Fibroblast of upper back skin (primary cell): Measurements from ENCODE around the gene ASB1.
A peak's percentile ranks its signal among the peaks of the same experiment; 100 is the strongest.

ENCODE experiments used
- DNase-seq: peaks from one replicate; pipeline ENCODE4 v3.0.0-alpha.2; 2013

ASB1 gene

GRCh38 chr2:238426568-238427434 lies at the start of gene ASB1:
TSS of gene ASB1 (plus strand) at chr2:238426927. CDS start at chr2:238427071, 144 bp downstream.
- DNase-seq = peak; percentile 82

GRCh38 chr2:238378230-238379095 lies 48.3 kb upstream of the ASB1 start:
- DNase-seq = no peak

DNA sequence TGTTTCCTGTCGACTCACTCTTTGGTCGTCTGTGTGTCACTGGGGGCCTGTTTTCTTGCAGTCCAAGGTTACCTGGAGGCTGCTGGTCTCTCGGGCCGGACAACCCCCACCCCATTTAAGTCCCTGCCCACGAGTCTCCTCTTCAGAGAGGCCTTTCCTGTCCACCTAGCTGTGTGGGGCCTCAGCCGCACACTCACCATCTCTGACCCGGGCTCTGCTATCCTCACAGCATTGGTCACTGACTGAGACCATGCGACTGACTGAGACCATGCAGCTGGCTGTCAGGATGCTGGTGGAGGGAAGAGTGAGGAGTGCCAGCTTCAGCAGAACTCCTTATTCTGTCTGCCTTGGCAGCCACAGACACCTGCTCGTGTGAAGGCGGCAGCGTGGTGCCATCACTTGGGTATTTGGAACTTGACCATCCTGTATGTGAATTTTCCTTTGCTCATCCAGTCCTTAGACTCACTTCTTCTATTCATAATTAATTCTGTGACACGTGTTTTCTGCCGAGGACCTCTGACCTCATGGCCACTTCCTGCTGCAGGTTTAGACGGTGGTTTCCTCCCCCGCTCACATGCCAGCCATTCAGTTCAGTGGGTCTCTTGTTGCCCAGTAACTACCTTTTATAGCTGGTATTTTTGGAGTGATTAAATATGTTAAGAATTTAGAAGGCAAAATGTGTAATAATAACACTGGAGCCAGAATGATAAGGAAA lies 47.5 kb upstream of the ASB1 start:
- DNase-seq = peak; percentile 39

DNA sequence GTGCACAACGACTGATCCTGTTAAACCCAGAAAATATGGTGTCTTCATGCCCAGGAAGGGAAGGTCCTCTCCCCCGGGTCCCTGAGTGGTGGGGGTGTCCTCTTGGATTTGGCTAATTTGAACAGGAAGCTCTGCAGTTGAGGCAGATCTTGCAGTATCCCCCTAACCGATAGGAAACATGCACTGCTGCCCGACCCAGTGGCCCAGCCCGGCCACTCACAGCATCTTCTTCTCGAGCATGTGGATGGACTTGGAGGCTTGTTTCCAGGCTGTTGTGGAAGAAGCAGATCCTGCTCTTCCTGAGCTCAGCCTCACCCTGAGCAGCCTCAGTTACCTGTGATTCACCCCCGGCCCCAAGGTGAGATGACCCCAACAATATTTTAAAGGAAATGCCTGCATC lies 46.4 kb upstream of the ASB1 start:
- DNase-seq = no peak

GRCh38 chr2:238380785-238381184 lies 45.9 kb upstream of the ASB1 start:
- no peak for DNase-seq

- no peak for DNase-seq
Measured at GRCh38 chr2:238381341-238382115, 45.2 kb upstream of the ASB1 start.

DNA sequence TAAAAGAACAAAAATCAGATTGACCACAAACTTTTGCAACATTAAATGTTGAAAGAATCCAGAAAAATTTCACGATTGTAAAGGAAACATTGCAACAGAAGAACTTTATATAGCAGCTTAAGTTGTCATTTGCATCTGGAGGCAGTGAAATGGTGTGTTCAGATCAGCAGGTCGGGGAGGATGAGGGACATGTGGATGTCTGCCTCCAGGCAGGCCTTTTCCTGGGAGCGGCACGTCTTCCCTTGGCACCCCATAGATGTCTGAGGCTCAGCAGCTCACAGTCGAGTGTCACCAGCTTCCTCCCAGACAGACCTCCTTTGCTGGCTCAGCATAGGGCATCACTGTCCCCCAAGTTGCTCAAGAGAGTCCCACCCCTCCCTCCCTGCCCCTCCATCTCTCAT lies 44.3 kb upstream of the ASB1 start:
- DNase-seq = no peak

- no peak for DNase-seq
Measured at GRCh38 chr2:238383135-238383534, 43.6 kb upstream of the ASB1 start.

- DNase-seq = no peak
Measured at GRCh38 chr2:238383743-238384380, 42.9 kb upstream of the ASB1 start.

GRCh38 chr2:238387332-238387731 lies 39.4 kb upstream of the ASB1 start:
- no peak for DNase-seq

GRCh38 chr2:238388794-238389193 lies 37.9 kb upstream of the ASB1 start:
- no peak for DNase-seq

- peak; percentile 21 for DNase-seq
Measured at GRCh38 chr2:238389988-238390589, 36.6 kb upstream of the ASB1 start.

GRCh38 chr2:238391042-238391689 lies 35.6 kb upstream of the ASB1 start:
- no peak for DNase-seq

GRCh38 chr2:238396663-238397062 lies 30.1 kb upstream of the ASB1 start:
- no peak for DNase-seq

GRCh38 chr2:238397356-238397755 lies 29.4 kb upstream of the ASB1 start:
- DNase-seq = no peak

- DNase-seq = no peak
Measured at GRCh38 chr2:238398577-238398976, 28.1 kb upstream of the ASB1 start.

DNA sequence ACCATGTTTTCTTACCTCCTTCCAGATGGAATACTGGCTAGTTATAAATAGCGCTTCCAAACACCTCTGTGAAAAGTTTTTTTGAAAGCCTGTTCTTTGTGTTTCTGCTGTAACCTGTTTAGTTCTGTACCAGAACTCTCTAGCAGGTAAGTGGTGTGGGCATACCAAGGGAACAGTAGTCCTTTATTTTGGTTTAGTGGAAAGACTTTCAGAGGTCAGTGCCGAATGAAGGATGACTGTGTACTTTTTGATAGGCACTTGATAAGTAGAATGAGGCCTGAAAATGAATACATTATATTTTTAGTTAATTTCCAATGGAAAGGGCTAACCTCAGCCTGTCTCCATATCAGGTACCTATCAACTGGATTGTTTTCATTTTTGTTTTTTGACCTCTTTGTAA lies 27.6 kb upstream of the ASB1 start:
- no peak for DNase-seq

DNA sequence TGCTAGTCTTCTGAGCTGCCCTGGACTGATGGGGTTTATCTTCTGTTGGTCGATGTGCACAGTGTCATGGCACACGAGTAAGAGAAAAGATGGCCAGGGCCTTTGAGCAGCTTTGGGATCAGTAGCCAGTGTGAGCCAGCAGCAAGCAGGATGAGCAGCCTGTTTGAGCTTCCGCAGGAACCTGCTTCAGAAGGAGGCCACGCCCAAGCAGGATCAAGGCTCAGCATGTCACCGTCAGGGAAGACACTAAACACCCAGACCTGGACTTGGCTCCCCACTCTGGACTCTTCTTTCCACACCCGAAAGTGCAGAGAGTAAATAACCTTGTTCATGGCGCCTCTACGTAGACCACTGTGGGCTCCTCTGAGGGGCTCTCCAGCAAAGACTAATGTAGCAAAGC lies 25.2 kb upstream of the ASB1 start:
- no peak for DNase-seq

- no peak for DNase-seq
Measured at GRCh38 chr2:238403632-238404405, 22.9 kb upstream of the ASB1 start.
